ENCODE results near the gene NAP1L1. TPM values are rescaled to one million over a fixed set of nuclear protein-coding genes. Genes with fewer than 3 reads are reported as not detected.

The NAP1L1 gene
- total RNA-seq, 4 donors from 2014 or later = 78.9 to 191 (median 150) TPM

GRCh38 chr12:76023069-76023690 lies 61.3 kb downstream of the NAP1L1 start:
- no peak overlapping the region for H3K4me3 ChIP-seq
- TF ChIP-seq CTCF (IDR thresholded peaks at IDR 0.05) (no peak), POLR2A (IDR thresholded peaks at IDR 0.05) (no peak), POLR2AphosphoS5 (IDR thresholded peaks at IDR 0.05) (no peak), EP300 (IDR thresholded peaks at IDR 0.05; ENCODE audit: low read depth) (no peak)
- H3K4me1 ChIP-seq = peaks cover 0 to under 1% (median 0%) of the 10 kb centered on the region in 4 donors
- in situ Hi-C loops (cut with MboI; ENCODE audit: low pct_ligation_motif_present in 1 of 4, low pct_unique_long_range_greater_than_20kb in 1 of 4, low sequenced_read_pairs in 3 of 4) = no loop called here
- peaks cover 4% of the 10 kb centered on the region for H3K27me3 ChIP-seq
- no peaks in the 10 kb centered on the region for H3K36me3 ChIP-seq
- no peak overlapping the region for H3K27ac ChIP-seq
- intact Hi-C loops (cut with DNase I; ENCODE audit: low total_unique reads) = no loop called here
- 83 to 89% methylated on average over 1 to 2 of the region's 2 CpGs for WGBS, 2 donors (ENCODE audit: low coverage in 1 of 2)
- no peak for DNase-seq
- H3K9me3 ChIP-seq = no peaks in the 10 kb centered on the region

DNA sequence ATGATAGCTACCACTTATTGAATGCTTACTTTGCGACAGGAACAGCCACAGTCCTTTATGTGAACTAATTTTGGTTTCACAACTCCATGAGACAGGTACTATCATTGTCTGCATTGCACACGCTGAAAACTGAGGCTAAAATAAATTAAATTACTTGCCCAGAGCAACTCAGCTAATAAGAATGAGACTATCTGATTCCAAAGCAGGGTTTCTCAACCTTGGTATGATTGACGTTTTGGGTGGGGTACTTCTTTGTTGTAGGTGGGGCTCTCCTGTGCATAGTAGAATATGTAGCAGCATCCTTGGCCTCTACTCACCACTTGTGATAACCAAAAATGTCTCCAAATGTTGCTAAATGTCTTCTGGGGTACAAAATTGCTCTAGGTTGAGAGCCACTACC lies 62.0 kb downstream of the NAP1L1 start:
- intact Hi-C loops (cut with DNase I; ENCODE audit: low total_unique reads) (no loop called here), in situ Hi-C loops (cut with MboI; ENCODE audit: low pct_ligation_motif_present in 1 of 4, low pct_unique_long_range_greater_than_20kb in 1 of 4, low sequenced_read_pairs in 3 of 4) (no loop called here)
- Histone ChIP-seq H3K27ac (no peak overlapping the region), H3K4me1 (no peaks in the 10 kb centered on the region), H3K9me3 (no peaks in the 10 kb centered on the region), H3K27me3 (peaks cover 4% of the 10 kb centered on the region), H3K4me3 (no peak overlapping the region), H3K36me3 (no peaks in the 10 kb centered on the region)
- TF ChIP-seq POLR2AphosphoS5 (IDR thresholded peaks at IDR 0.05) (no peak), CTCF (IDR thresholded peaks at IDR 0.05) (no peak), EP300 (IDR thresholded peaks at IDR 0.05; ENCODE audit: low read depth) (no peak), POLR2A (IDR thresholded peaks at IDR 0.05) (no peak)
- no peak for DNase-seq
- WGBS, 2 donors (ENCODE audit: low coverage in 1 of 2) = 79 to 93% methylated on average over 3 of the region's 3 CpGs

DNA sequence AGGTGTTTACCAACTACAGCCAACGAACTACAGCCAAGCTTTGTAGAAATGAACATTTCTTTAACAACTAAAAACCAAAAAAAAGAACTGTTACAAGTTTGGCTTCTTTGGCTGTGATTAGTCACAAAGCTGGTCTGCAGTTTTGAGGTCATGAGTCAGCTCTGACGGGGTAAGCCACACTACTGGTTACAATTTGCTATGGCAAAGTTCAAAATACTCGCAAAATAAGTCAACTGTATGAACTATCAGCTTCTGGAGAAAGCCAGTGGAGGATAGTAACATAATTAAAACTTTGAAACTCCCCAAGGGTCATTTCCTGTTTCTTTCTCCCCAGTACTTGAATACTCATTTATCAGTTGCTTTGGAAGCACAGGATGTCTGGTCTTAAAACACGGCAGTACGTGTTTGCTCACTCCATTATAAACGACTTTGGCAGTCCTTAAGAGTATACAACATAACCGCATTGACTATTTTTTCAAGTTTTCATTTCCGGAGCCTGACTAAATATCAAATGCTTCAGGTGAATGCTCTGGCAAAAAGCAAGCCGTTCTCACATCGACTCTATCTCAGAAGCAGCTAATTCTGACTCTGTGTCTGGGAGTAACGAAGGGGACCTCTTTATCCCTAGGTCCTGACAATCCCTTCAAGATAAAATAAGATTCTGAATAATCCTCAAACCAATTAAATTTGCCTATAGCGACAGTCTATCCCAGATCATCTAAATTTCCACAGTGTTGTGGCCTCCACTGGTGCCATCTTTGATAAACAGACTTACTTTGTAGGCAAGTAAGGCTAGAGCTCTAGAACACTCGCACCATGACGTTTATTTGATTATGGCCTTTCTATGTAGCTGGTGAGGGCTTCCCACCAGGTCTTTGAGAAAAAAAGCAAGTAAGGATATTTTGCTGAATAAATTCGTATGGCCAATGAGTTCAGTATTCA lies 63.5 kb downstream of the NAP1L1 start:
- peaks cover 3% of the 10 kb centered on the region for H3K27me3 ChIP-seq
- no peaks in the 10 kb centered on the region for H3K36me3 ChIP-seq
- no peak overlapping the region for H3K4me3 ChIP-seq
- DNase-seq = peak; percentile 20
- TF ChIP-seq CTCF (IDR thresholded peaks at IDR 0.05) (no peak), POLR2AphosphoS5 (IDR thresholded peaks at IDR 0.05) (peak in 1 of 3 donors; percentile 4)
- no peaks in the 10 kb centered on the region for H3K9me3 ChIP-seq
- 54 to 55% methylated on average over 14 to 15 of the region's 15 CpGs for WGBS, 2 donors (ENCODE audit: low coverage in 1 of 2)
- in situ Hi-C loops (cut with MboI; ENCODE audit: low pct_ligation_motif_present in 1 of 4, low pct_unique_long_range_greater_than_20kb in 1 of 4, low sequenced_read_pairs in 3 of 4) (no loop called here), intact Hi-C loops (cut with DNase I; ENCODE audit: low total_unique reads) (no loop called here)
- H3K27ac ChIP-seq = peak overlapping the region; percentile 20 to 63 (median 56)
- no peaks in the 10 kb centered on the region for H3K4me1 ChIP-seq

DNA sequence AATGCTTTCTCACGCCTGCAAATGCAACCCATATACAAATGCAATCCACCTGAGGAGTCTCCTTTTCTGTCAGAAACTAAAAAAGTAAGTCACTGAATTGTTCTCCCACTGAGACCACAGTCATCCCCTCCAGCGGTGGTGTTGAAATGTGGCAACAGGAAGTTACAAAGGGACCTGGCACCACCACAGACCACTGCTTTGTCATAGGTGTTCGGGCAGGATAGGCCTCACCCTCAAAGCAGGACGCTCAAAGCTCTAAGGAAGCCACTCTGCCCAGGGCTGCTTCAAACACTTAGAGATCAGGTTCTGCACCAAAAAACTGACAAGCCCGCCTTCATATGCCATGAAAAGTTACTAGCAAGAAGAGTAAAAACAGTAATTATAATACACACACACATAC lies 64.2 kb downstream of the NAP1L1 start:
- Histone ChIP-seq H3K9me3 (no peaks in the 10 kb centered on the region), H3K4me3 (no peak overlapping the region), H3K36me3 (no peaks in the 10 kb centered on the region), H3K27ac (peak overlapping the region; percentile 20 to 63 (median 56)), H3K27me3 (peaks cover 3% of the 10 kb centered on the region), H3K4me1 (no peaks in the 10 kb centered on the region)
- TF ChIP-seq POLR2A (IDR thresholded peaks at IDR 0.05) (no peak), POLR2AphosphoS5 (IDR thresholded peaks at IDR 0.05) (no peak), EP300 (IDR thresholded peaks at IDR 0.05; ENCODE audit: low read depth) (no peak), CTCF (IDR thresholded peaks at IDR 0.05) (no peak)
- WGBS, 2 donors (ENCODE audit: low coverage in 1 of 2) = 69 to 89% methylated on average over 3 to 5 of the region's 5 CpGs
- intact Hi-C loops (cut with DNase I; ENCODE audit: low total_unique reads) = no loop called here
- peak; percentile 49 for DNase-seq
- in situ Hi-C loops (cut with MboI; ENCODE audit: low pct_ligation_motif_present in 1 of 4, low pct_unique_long_range_greater_than_20kb in 1 of 4, low sequenced_read_pairs in 3 of 4) = no loop called here

Data from transverse colon (tissue), 4 donors.